C4-2B (cell line): Measurements from ENCODE around the gene SKI.

Experiments used
- CTCF ChIP-seq: fragments of 450-650 bp; conservative IDR thresholded peaks from 2 replicates; pipeline ENCODE4 v1.5.1; 2017; ENCODE audit warnings: mild to moderate bottlenecking
- ZFX ChIP-seq: fragments of 450-650 bp; IDR thresholded peaks from 2 replicates; pipeline ENCODE4 v1.6.1; 2017

- no peak for TF ChIP-seq CTCF
- no peak for TF ChIP-seq ZFX
Observed at GRCh38 chr1:2302292-2302925, 74.3 kb downstream of the SKI start.
